DND-41 (cell line): ENCODE data around the gene EVX1.

ENCODE experiments used
- ATAC-seq: fragments of 200-7000 bp; cut with Tn5 transposase; 3 replicates; pipeline ENCODE4 v1.9.1; 2021; ENCODE audit warnings: low read depth; ENCODE audit not compliant: insufficient read depth
- DNase-seq: peaks from one replicate; pipeline ENCODE4 v3.0.0-alpha.2; 2020
- H2AFZ ChIP-seq: 2 replicates; pipeline ENCODE4 v1.6.0; 2012; ENCODE audit warnings: low read depth, low read length
- H3K27ac ChIP-seq: 2 replicates; pipeline ENCODE4 v1.5.1; 2012; ENCODE audit warnings: low read length, inconsistent platforms
- H3K27me3 ChIP-seq: fragments of 200-600 bp; sonication (generic); 2 replicates; pipeline ENCODE4 v1.6.0; 2012; ENCODE audit warnings: low read length, mild to moderate bottlenecking, inconsistent platforms; ENCODE audit not compliant: insufficient read depth, poor library complexity
- H3K36me3 ChIP-seq: 2 replicates; pipeline ENCODE4 v1.5.1; 2012; ENCODE audit warnings: low read length, inconsistent platforms; ENCODE audit not compliant: insufficient read depth
- H3K4me1 ChIP-seq: 2 replicates; pipeline ENCODE4 v1.5.1; 2012; ENCODE audit warnings: mild to moderate bottlenecking, low read length; ENCODE audit not compliant: insufficient read depth
- H3K4me2 ChIP-seq: 2 replicates; pipeline ENCODE4 v1.6.0; 2012; ENCODE audit warnings: mild to moderate bottlenecking, moderate library complexity, low read length, inconsistent platforms; ENCODE audit not compliant: insufficient read depth
- H3K4me3 ChIP-seq, 2 experiments: fragments of 200-600 bp in 1 of 2; shearing (Covaris generic) in 1 of 2; 2 replicates each; pipeline ENCODE4 v1.5.1; 2012 to 2016; ENCODE audit warnings: inconsistent platforms in 2 of 2, low read length in 2 of 2, mild to moderate bottlenecking in 2 of 2, low read depth in 1 of 2, moderate library complexity in 1 of 2
- H3K79me2 ChIP-seq: 2 replicates; pipeline ENCODE4 v1.6.0; 2012; ENCODE audit warnings: low read length, inconsistent platforms; ENCODE audit not compliant: insufficient read depth
- H3K9ac ChIP-seq: 2 replicates; pipeline ENCODE4 v1.6.0; 2012; ENCODE audit warnings: low read depth, mild to moderate bottlenecking, inconsistent platforms, low read length, moderate library complexity
- H3K9me3 ChIP-seq: 2 replicates; pipeline ENCODE4 v1.5.1; 2012; ENCODE audit warnings: low read length, moderate library complexity, mild to moderate bottlenecking, inconsistent platforms; ENCODE audit not compliant: insufficient read depth, severe bottlenecking
- H4K20me1 ChIP-seq: 2 replicates; pipeline ENCODE4 v1.6.0; 2012; ENCODE audit warnings: low read length; ENCODE audit not compliant: insufficient read depth
- CTCF ChIP-seq: IDR thresholded peaks from 2 replicates; pipeline ENCODE4 v1.5.1; 2012; ENCODE audit warnings: borderline replicate concordance, low read length, moderate library complexity, mild to moderate bottlenecking; ENCODE audit not compliant: poor library complexity, severe bottlenecking; ENCODE audit errors: extremely low read depth
- EZH2 ChIP-seq: IDR thresholded peaks from 3 replicates; pipeline ENCODE4 v1.6.1; 2012; ENCODE audit warnings: borderline replicate concordance, low read depth, mild to moderate bottlenecking, moderate library complexity, low read length, inconsistent platforms; ENCODE audit not compliant: severe bottlenecking

Gene EVX1

DNA sequence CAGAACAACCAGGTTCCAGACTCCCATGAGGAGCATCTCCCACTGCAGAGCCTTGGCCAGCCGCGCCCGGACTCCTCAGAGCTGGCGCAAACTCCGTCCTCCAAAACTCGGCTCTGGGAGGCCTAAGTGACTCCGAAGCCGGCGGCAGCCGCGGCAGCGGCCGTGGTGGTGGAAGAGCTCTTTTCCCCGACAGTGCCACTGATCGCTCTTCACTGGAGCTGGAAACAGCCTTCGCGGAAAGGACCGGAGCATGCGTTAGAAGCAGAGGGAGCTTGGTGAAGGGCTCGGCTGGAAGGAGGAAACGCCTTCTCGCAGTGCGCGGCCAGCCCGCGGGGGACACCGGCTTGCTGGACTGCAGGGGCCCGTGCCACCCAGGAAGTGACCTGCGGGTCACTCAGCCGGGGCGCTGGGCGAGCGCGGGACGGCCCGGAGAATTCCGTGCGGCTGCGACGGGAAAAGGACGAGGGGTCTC is 37.7 kb upstream of the EVX1 start:
- Histone ChIP-seq H3K27me3 (peaks cover 19% of the 10 kb centered on the region), H3K4me1 (peaks cover 10% of the 10 kb centered on the region), H3K27ac (no peak overlapping the region), H3K4me2 (no peak overlapping the region), H4K20me1 (no peaks in the 10 kb centered on the region), H3K79me2 (no peaks in the 10 kb centered on the region), H3K36me3 (no peaks in the 10 kb centered on the region), H3K9me3 (no peaks in the 10 kb centered on the region), H3K9ac (no peak overlapping the region), H3K4me3 (no peak overlapping the region), H2AFZ (no peak overlapping the region)
- TF ChIP-seq EZH2 (no peak), CTCF (no peak)
- DNase-seq (no peak), ATAC-seq (no peak)

DNA sequence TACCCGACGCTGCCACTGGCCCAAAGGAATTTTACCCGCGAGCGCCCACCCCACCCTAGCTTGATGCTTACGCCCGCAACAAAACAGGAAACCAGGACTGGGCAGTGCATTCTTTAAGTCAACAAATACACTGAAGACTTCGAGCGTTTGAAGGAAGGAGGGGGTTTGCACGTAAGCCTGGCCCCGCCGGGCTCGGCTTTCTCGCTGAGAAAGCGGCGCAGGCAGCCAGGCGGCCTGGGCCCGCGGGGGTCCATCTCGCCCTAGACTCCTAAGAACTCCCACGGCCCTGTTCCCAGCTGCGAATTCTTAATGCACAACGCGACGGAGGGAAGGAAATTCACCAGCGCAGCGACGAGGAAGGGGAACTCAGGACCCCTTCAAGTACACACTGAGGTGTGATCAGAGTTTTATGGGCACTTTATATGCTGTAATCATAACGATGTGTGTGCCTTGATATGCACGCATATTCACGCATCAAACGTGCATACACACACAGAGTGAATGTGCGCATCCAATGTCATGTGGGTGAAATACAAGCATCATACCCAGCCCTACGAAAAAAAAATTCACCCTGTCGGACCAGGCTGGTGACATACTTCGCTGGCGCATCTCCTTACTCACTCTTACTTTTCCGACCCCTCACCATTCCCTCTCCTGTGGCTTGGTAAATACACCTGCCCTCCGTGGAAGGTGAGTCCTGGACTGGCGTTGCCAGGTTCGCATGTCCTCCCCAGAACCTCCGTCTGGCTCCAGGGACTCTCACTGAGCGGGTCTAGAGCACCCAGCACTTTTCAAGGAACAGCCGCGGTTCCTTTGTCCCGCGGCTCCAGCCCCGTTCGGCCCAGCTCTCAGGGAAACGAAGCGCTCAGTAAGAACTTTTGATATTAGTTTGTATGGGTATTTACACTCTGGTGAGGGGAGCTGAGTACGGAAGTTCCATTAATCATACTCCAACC is 37.0 kb upstream of the EVX1 start:
- H3K9me3 ChIP-seq: no peaks in the 10 kb centered on the region
- H3K4me2 ChIP-seq: no peak overlapping the region
- H4K20me1 ChIP-seq: no peaks in the 10 kb centered on the region
- ATAC-seq (no peak), DNase-seq (no peak)
- no peak overlapping the region for H3K27ac ChIP-seq
- H3K4me3 ChIP-seq: no peak overlapping the region
- no peak for TF ChIP-seq CTCF
- TF ChIP-seq EZH2: no peak
- peaks cover 4% of the 10 kb centered on the region for H3K4me1 ChIP-seq
- no peaks in the 10 kb centered on the region for H3K36me3 ChIP-seq
- no peak overlapping the region for H3K9ac ChIP-seq
- H2AFZ ChIP-seq: no peak overlapping the region
- H3K79me2 ChIP-seq: no peaks in the 10 kb centered on the region
- H3K27me3 ChIP-seq: peaks cover 14% of the 10 kb centered on the region

GRCh38 chr7:27207348-27207985 is 35.1 kb upstream of the EVX1 start:
- H3K4me2 ChIP-seq: no peak overlapping the region
- no peaks in the 10 kb centered on the region for H3K9me3 ChIP-seq
- no peaks in the 10 kb centered on the region for H3K79me2 ChIP-seq
- H3K4me1 ChIP-seq: no peaks in the 10 kb centered on the region
- no peak overlapping the region for H3K27ac ChIP-seq
- H4K20me1 ChIP-seq: no peaks in the 10 kb centered on the region
- DNase-seq (no peak), ATAC-seq (no peak)
- no peak overlapping the region for H2AFZ ChIP-seq
- H3K4me3 ChIP-seq: no peak overlapping the region
- H3K27me3 ChIP-seq: peaks cover 14% of the 10 kb centered on the region
- H3K36me3 ChIP-seq: no peaks in the 10 kb centered on the region
- no peak overlapping the region for H3K9ac ChIP-seq
- TF ChIP-seq CTCF (no peak), EZH2 (no peak)
